Neural progenitor cell (in vitro differentiated cells): ENCODE results near the gene AUTS2. TPM values are rescaled to one million over a fixed set of nuclear protein-coding genes. Genes with fewer than 3 reads are reported as not detected.

Experiments
- DNase-seq: peaks from one replicate; pipeline ENCODE4 v3.0.0-alpha.2; 2016; ENCODE audit warnings: low spot score
- H2AFZ ChIP-seq: fragments of 200-600 bp; sonication (generic); replicated peaks from 2 replicates; pipeline ENCODE4 v1.6.1; 2016; ENCODE audit warnings: antibody characterized with exemption
- H3F3A ChIP-seq: fragments of 200-600 bp; sonication (generic); 2 replicates; pipeline ENCODE4 v1.6.1; 2016; ENCODE audit warnings: antibody characterized with exemption, low read depth
- H3K27ac ChIP-seq: fragments of 200-600 bp; sonication (generic); 2 replicates; pipeline ENCODE4 v1.5.1; 2016; ENCODE audit warnings: mild to moderate bottlenecking
- H3K27me3 ChIP-seq: fragments of 200-600 bp; sonication (generic); 2 replicates; pipeline ENCODE4 v1.6.1; 2016; ENCODE audit warnings: mild to moderate bottlenecking, moderate library complexity
- H3K36me3 ChIP-seq: fragments of 200-600 bp; sonication (generic); 2 replicates; pipeline ENCODE4 v1.5.1; 2016
- H3K4me1 ChIP-seq: fragments of 200-600 bp; sonication (generic); 2 replicates; pipeline ENCODE4 v1.6.1; 2016; ENCODE audit warnings: mixed run types
- H3K4me2 ChIP-seq: fragments of 200-600 bp; sonication (generic); 2 replicates; pipeline ENCODE4 v1.6.1; 2016
- H3K4me3 ChIP-seq: fragments of 200-600 bp; sonication (generic); 2 replicates; pipeline ENCODE4 v1.5.1; 2016
- H3K79me2 ChIP-seq: fragments of 200-600 bp; sonication (generic); 2 replicates; pipeline ENCODE4 v1.6.1; 2016; ENCODE audit warnings: low read depth
- H3K9ac ChIP-seq: fragments of 200-600 bp; sonication (generic); 2 replicates; pipeline ENCODE4 v1.6.1; 2016
- H3K9me3 ChIP-seq: fragments of 200-600 bp; sonication (generic); 2 replicates; pipeline ENCODE4 v1.5.1; 2016; ENCODE audit warnings: low read depth
- H4K20me1 ChIP-seq: fragments of 200-600 bp; sonication (generic); 2 replicates; pipeline ENCODE4 v1.6.1; 2016; ENCODE audit warnings: low read depth
- H3K27ac Mint-ChIP-seq: 3 replicates; pipeline ENCODE4 v1.8.0; 2021; ENCODE audit warnings: mixed read lengths
- H3K27me3 Mint-ChIP-seq: 2 replicates; pipeline ENCODE4 v1.8.0; 2022; ENCODE audit warnings: low read depth, mild to moderate bottlenecking, inconsistent platforms, moderate library complexity, mixed read lengths; ENCODE audit not compliant: insufficient read depth
- H3K36me3 Mint-ChIP-seq: 3 replicates; pipeline ENCODE4 v1.8.0; 2021; ENCODE audit warnings: mixed read lengths
- H3K4me1 Mint-ChIP-seq: 3 replicates; pipeline ENCODE4 v1.8.0; 2021; ENCODE audit warnings: mixed read lengths
- H3K4me3 Mint-ChIP-seq: 3 replicates; pipeline ENCODE4 v1.8.0; 2021; ENCODE audit warnings: mild to moderate bottlenecking, moderate library complexity, mixed read lengths
- H3K9me3 Mint-ChIP-seq: 3 replicates; pipeline ENCODE4 v1.8.0; 2020; ENCODE audit warnings: mixed read lengths
- EZH2 ChIP-seq: fragments of 200-600 bp; sonication (generic); IDR thresholded peaks from 2 replicates; pipeline ENCODE4 v1.6.1; 2017; ENCODE audit warnings: antibody characterized with exemption, mild to moderate bottlenecking, moderate library complexity
- EZH2phosphoT487 ChIP-seq: fragments of 200-600 bp; sonication (generic); IDR thresholded peaks from 2 replicates; pipeline ENCODE4 v1.6.1; 2017; ENCODE audit warnings: antibody characterized with exemption
- total RNA-seq: library from RNA; depleted of rRNA; stranded (reverse); fragments of >200 nt; gene quantifications from 2 replicates; pipeline ENCODE4 v1.2.3, GENCODE V29; 2015; ENCODE audit warnings: low replicate concordance
- TF ChIP-seq, protein P1 (sequence below): fragments of 200-600 bp; sonication (generic); IDR thresholded peaks from 2 replicates; pipeline ENCODE4 v1.5.1; 2017; ENCODE audit warnings: antibody characterized with exemption, mild to moderate bottlenecking

AUTS2 gene
- total RNA-seq, 1 donor from 2014 or later = 50.0 TPM

DNA sequence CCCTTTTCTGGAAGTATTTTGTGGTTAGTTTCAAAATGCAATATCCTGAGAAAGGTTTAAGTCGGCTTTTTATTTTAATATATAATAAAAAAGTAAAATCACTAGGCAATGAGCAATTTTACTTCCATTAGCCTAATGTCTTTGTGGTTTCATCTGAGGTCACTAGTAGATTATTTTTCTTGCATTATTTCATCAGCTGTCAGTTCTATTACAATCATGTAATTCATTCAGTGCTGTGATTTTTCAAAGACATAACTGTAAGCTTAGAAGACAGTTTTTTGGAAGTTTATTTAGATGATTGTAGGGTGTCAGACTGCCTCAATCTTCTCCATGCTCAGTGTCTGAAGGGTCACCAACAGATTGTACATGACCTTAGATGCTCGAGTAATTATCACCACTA is 965.7 kb downstream of the AUTS2 start:
- DNase-seq = no peak

DNA sequence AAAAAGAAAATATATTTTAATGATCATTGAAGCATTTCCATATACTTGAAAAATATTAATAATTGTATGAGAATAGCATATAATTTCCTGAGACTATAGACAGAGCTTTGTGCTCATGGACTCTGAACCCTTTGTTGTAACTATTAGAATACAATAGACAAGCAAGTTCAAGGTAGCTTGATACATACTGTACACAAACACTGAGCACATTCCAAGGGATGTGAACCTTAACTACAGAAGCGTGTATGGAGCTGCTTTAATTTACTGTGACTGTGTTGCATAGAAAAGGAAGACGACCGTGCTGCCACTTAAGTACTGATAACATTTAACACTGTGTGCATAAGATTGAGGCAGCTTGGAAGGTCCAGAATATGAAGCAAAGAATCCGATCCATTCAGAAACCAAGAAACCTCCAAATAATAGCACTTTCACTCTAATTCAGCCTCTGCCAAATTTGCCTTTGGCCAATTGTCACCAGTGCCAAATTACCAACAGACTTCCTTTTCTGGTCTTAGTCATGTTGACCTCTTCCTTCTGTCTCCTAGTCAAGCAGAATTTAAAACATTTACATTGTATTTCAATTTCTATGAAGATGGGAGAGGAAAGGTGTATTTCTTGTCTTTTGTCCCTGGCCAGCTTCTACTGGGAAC is 967.6 kb downstream of the AUTS2 start:
- H3K9me3 Mint-ChIP-seq = peaks cover 2% of the 10 kb centered on the region
- Histone ChIP-seq H3K9me3 (no peaks in the 10 kb centered on the region), H3K27ac (no peak overlapping the region), H3F3A (no peaks in the 10 kb centered on the region), H2AFZ (no peak overlapping the region), H3K4me1 (no peaks in the 10 kb centered on the region), H3K79me2 (no peaks in the 10 kb centered on the region), H3K9ac (no peak overlapping the region), H3K36me3 (no peaks in the 10 kb centered on the region), H3K4me3 (no peak overlapping the region), H3K4me2 (no peak overlapping the region), H4K20me1 (no peaks in the 10 kb centered on the region), H3K27me3 (peaks cover 62% of the 10 kb centered on the region)
- no peak for TF ChIP-seq EZH2phosphoT487
- no peak for TF ChIP-seq EZH2
- TF ChIP-seq, protein P1, sequence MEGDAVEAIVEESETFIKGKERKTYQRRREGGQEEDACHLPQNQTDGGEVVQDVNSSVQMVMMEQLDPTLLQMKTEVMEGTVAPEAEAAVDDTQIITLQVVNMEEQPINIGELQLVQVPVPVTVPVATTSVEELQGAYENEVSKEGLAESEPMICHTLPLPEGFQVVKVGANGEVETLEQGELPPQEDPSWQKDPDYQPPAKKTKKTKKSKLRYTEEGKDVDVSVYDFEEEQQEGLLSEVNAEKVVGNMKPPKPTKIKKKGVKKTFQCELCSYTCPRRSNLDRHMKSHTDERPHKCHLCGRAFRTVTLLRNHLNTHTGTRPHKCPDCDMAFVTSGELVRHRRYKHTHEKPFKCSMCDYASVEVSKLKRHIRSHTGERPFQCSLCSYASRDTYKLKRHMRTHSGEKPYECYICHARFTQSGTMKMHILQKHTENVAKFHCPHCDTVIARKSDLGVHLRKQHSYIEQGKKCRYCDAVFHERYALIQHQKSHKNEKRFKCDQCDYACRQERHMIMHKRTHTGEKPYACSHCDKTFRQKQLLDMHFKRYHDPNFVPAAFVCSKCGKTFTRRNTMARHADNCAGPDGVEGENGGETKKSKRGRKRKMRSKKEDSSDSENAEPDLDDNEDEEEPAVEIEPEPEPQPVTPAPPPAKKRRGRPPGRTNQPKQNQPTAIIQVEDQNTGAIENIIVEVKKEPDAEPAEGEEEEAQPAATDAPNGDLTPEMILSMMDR = no peak
- peaks cover 29% of the 10 kb centered on the region for H3K27me3 Mint-ChIP-seq
- no peak overlapping the region for H3K27ac Mint-ChIP-seq
- peaks cover 46% of the 10 kb centered on the region for H3K4me1 Mint-ChIP-seq
- H3K36me3 Mint-ChIP-seq = peaks cover 13% of the 10 kb centered on the region
- H3K4me3 Mint-ChIP-seq = no peak overlapping the region
- DNase-seq = no peak

More for the DNA sequence above, 965.7 kb downstream of the AUTS2 start:
- Histone ChIP-seq H3K4me2 (no peak overlapping the region), H3K27me3 (peaks cover 43% of the 10 kb centered on the region), H3K79me2 (no peaks in the 10 kb centered on the region), H3K4me1 (no peaks in the 10 kb centered on the region), H3K36me3 (no peaks in the 10 kb centered on the region), H3K4me3 (no peak overlapping the region), H3K27ac (no peak overlapping the region), H2AFZ (no peak overlapping the region), H4K20me1 (no peaks in the 10 kb centered on the region), H3F3A (no peaks in the 10 kb centered on the region), H3K9ac (no peak overlapping the region), H3K9me3 (no peaks in the 10 kb centered on the region)
- peaks cover 14% of the 10 kb centered on the region for H3K9me3 Mint-ChIP-seq
- H3K4me1 Mint-ChIP-seq = peaks cover 27% of the 10 kb centered on the region
- H3K4me3 Mint-ChIP-seq = no peak overlapping the region
- TF ChIP-seq EZH2phosphoT487 (no peak), EZH2 (no peak)
- TF ChIP-seq, protein P1 = no peak
- H3K36me3 Mint-ChIP-seq = peaks cover 12% of the 10 kb centered on the region
- H3K27ac Mint-ChIP-seq = no peak overlapping the region
- H3K27me3 Mint-ChIP-seq = peaks cover 18% of the 10 kb centered on the region

DNA sequence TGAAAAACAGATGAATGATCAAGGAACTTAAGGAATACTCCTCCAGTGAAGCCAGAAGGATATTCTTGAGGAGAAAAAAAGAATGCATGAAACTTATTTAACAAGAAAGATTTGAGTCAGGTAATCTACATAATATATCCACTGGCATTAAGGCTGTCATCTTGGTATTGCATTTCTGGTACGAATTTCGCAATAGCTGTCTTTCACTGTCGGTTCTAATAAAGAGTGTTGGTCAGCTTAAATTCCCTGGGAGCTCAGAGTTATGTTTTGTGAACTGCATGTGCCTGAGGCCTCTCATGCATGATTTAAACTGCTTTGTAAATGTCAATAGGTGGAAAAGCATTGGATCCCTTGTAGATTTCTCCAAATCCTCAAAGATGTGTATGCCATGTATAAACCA is 968.4 kb downstream of the AUTS2 start:
- peaks cover 13% of the 10 kb centered on the region for H3K36me3 Mint-ChIP-seq
- no peak overlapping the region for H3K27ac ChIP-seq
- no peaks in the 10 kb centered on the region for H3K79me2 ChIP-seq
- no peak overlapping the region for H3K9ac ChIP-seq
- H3K9me3 Mint-ChIP-seq = no peaks in the 10 kb centered on the region
- peaks cover 54% of the 10 kb centered on the region for H3K4me1 Mint-ChIP-seq
- no peaks in the 10 kb centered on the region for H3K36me3 ChIP-seq
- H3K4me3 Mint-ChIP-seq = no peak overlapping the region
- no peak overlapping the region for H2AFZ ChIP-seq
- H3K4me3 ChIP-seq = no peak overlapping the region
- H3K27ac Mint-ChIP-seq = no peak overlapping the region
- H3K4me1 ChIP-seq = no peaks in the 10 kb centered on the region
- no peaks in the 10 kb centered on the region for H3K9me3 ChIP-seq
- H3K4me2 ChIP-seq = no peak overlapping the region
- H3K27me3 ChIP-seq = peaks cover 70% of the 10 kb centered on the region
- H3F3A ChIP-seq = no peaks in the 10 kb centered on the region
- peaks cover 2% of the 10 kb centered on the region for H4K20me1 ChIP-seq
- no peak for TF ChIP-seq EZH2phosphoT487
- no peak for TF ChIP-seq EZH2
- TF ChIP-seq, protein P1 = no peak
- no peak for DNase-seq
- peaks cover 30% of the 10 kb centered on the region for H3K27me3 Mint-ChIP-seq
